ENCODE data around the gene SCAPER. TPM values are rescaled to one million over a fixed set of nuclear protein-coding genes. Genes with fewer than 3 reads are reported as not detected.

Gene SCAPER
- total RNA-seq, 1 donor from 2014 or later, result 58.0 TPM

DNA sequence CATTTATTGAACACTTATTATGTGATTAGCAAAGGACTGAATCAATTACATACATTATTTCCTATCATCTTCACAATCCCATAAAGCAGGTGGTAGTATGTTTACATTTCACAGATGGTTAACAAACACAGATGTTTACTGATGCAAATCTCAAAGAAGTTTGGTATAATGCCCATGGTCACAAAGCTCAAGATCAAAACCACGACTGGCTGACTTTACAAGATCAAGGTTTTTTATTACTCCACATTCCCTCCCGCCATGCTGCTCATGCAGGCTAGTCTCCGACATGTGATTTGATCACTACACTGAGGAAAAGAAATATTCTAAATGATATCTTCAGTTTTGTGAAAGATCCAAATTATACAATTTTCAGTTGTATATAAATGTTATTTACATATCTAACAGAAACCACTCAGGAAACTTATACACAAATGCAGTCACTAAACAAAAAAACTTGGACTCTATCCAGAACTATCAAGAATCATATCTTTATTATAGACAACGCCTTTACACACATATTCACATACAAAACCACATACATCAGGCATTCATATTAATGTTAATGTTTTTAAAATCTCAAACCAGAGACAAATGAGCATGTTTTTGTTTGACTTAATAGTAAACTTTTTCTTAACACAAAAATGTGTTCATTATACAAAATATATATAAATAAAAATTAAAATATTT is 235.5 kb downstream of the SCAPER start:
- H3K36me3 Mint-ChIP-seq (ENCODE audit: unreplicated experiment), result no peaks in the 10 kb centered on the region
- no peak overlapping the region for H3K27ac Mint-ChIP-seq (ENCODE audit: unreplicated experiment)
- H3K27me3 Mint-ChIP-seq (ENCODE audit: unreplicated experiment), result no peaks in the 10 kb centered on the region
- peaks cover 6% of the 10 kb centered on the region for H3K4me1 Mint-ChIP-seq (ENCODE audit: low read depth, unreplicated experiment)
- no peak for DNase-seq
- no peak overlapping the region for H3K4me3 Mint-ChIP-seq (ENCODE audit: unreplicated experiment)
- H3K9me3 Mint-ChIP-seq (ENCODE audit: unreplicated experiment), result no peaks in the 10 kb centered on the region
- TF ChIP-seq, protein P1, sequence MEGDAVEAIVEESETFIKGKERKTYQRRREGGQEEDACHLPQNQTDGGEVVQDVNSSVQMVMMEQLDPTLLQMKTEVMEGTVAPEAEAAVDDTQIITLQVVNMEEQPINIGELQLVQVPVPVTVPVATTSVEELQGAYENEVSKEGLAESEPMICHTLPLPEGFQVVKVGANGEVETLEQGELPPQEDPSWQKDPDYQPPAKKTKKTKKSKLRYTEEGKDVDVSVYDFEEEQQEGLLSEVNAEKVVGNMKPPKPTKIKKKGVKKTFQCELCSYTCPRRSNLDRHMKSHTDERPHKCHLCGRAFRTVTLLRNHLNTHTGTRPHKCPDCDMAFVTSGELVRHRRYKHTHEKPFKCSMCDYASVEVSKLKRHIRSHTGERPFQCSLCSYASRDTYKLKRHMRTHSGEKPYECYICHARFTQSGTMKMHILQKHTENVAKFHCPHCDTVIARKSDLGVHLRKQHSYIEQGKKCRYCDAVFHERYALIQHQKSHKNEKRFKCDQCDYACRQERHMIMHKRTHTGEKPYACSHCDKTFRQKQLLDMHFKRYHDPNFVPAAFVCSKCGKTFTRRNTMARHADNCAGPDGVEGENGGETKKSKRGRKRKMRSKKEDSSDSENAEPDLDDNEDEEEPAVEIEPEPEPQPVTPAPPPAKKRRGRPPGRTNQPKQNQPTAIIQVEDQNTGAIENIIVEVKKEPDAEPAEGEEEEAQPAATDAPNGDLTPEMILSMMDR (IDR thresholded peaks at IDR 0.05; ENCODE audit: partially characterized antibody, unreplicated experiment), result no peak

DNA sequence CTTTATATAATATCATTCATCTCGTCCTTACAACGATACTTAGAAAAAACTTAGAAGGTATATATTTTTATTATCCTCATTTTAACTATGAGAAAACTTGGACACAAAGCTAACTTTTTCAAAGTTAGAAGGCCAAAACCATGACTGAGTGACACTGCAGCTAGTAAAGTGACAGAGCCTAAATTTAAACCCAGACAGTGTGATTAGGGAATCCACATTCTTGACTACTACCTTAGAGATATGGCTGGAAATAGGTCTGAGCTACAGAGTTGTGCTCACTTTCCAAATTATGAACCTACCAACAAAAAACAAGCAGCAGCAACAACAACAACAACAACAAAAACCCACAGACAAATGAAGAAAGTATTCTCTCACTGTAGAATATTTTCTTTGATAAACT is 236.2 kb downstream of the SCAPER start:
- no peaks in the 10 kb centered on the region for H3K9me3 Mint-ChIP-seq (ENCODE audit: unreplicated experiment)
- no peak overlapping the region for H3K27ac Mint-ChIP-seq (ENCODE audit: unreplicated experiment)

DNA sequence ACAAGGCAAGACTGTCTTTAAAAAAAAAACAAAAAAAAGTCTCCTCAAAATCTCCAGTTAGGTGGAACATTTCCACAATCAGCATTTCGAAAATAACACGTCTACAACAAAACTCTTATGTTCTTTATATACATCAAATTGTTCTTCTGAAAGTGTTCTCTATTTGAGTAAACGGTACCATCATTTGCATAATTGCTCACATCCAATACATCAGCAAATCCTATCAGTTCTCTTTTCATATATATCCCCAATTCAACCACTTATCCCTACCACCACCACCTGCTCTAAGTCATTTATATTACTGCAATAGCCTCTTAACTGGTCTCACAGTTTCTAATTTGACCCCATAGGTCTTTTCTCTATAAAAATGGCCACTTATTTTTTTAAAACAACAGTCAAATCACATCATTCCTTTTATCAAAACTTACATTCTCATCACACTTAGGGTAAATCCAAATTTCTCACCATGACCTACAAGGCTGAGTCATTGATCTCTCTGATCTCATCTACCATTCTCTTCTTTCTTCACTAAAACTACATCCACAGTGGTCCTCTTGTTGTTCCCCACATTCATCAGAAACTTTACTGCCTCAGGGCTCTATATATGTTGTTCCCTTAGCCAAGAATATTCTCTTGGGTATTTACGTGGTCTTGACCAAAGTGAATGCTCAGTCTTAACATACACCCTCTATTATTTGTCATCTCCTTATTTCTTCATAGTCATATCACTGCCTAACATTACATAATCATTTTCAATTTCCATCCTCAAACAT is 237.0 kb downstream of the SCAPER start:
- no peaks in the 10 kb centered on the region for H3K27me3 Mint-ChIP-seq (ENCODE audit: unreplicated experiment)
- DNase-seq, result no peak
- H3K27ac Mint-ChIP-seq (ENCODE audit: unreplicated experiment), result no peak overlapping the region
- peaks cover 6% of the 10 kb centered on the region for H3K4me1 Mint-ChIP-seq (ENCODE audit: low read depth, unreplicated experiment)
- H3K9me3 Mint-ChIP-seq (ENCODE audit: unreplicated experiment), result no peaks in the 10 kb centered on the region
- no peaks in the 10 kb centered on the region for H3K36me3 Mint-ChIP-seq (ENCODE audit: unreplicated experiment)
- no peak overlapping the region for H3K4me3 Mint-ChIP-seq (ENCODE audit: unreplicated experiment)
- TF ChIP-seq, protein P1 (IDR thresholded peaks at IDR 0.05; ENCODE audit: partially characterized antibody, unreplicated experiment), result no peak

More for the DNA sequence above, 236.2 kb downstream of the SCAPER start:
- TF ChIP-seq, protein P1 (IDR thresholded peaks at IDR 0.05; ENCODE audit: partially characterized antibody, unreplicated experiment), result no peak
- Mint-ChIP-seq H3K4me1 (ENCODE audit: low read depth, unreplicated experiment) (peaks cover 6% of the 10 kb centered on the region), H3K27me3 (ENCODE audit: unreplicated experiment) (no peaks in the 10 kb centered on the region), H3K36me3 (ENCODE audit: unreplicated experiment) (no peaks in the 10 kb centered on the region), H3K4me3 (ENCODE audit: unreplicated experiment) (no peak overlapping the region)
- DNase-seq, result no peak

DNA sequence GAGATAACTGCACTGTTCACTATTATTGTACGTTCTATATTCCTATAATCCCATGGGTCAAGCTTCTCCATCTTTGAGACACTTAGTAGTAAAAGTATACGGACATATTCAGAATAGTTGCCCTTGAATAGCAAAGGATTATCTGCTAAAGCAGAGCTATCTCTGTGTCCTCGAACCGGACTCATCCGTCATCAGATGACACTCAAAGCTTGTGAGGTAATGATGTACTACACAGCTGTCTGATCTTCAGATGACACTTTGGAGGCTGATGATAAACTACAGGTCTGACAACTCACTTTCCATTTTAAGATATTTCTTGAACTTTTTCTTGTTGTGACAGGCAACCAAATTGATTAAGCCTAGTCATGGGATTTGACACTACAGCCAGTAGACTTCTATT is 240.2 kb downstream of the SCAPER start:
- peaks cover 3% of the 10 kb centered on the region for H3K4me1 Mint-ChIP-seq (ENCODE audit: low read depth, unreplicated experiment)

More for the DNA sequence above, 240.2 kb downstream of the SCAPER start:
- Mint-ChIP-seq H3K4me3 (ENCODE audit: unreplicated experiment) (no peak overlapping the region), H3K36me3 (ENCODE audit: unreplicated experiment) (no peaks in the 10 kb centered on the region), H3K27me3 (ENCODE audit: unreplicated experiment) (no peaks in the 10 kb centered on the region), H3K9me3 (ENCODE audit: unreplicated experiment) (no peaks in the 10 kb centered on the region), H3K27ac (ENCODE audit: unreplicated experiment) (no peak overlapping the region)
- TF ChIP-seq, protein P1 (IDR thresholded peaks at IDR 0.05; ENCODE audit: partially characterized antibody, unreplicated experiment), result no peak
- DNase-seq, result no peak
